Kasumi-1 (cell line): Measurements from ENCODE around the gene ICA1.
"Not testable (repeated sequence)": the region's sequence is repeated elsewhere in the genome, so short reads cannot be mapped to it uniquely, and the experiment has no call there.

Experiments used
- DNase-seq, 2 experiments: peaks; one replicate each; lab custom pipeline; 2025; lab: John Stamatoyannopoulos, UW

ICA1 gene

GRCh38 chr7:8261711-8262695, at the start of gene ICA1:
TSS of gene ICA1 (minus strand) at chr7:8262167. CDS start at chr7:8235926, 26,241 bp downstream.
- peak; percentile 7 to 9 for DNase-seq

- DNase-seq = no peak
These were observed 48.9 kb upstream of the ICA1 start for GRCh38 chr7:8310876-8311275.

GRCh38 chr7:8305625-8306388, 43.8 kb upstream of the ICA1 start:
- DNase-seq = no peak

- DNase-seq = no peak
These were observed 43.1 kb upstream of the ICA1 start for GRCh38 chr7:8305104-8305503.

- no peak for DNase-seq
These were observed 42.0 kb upstream of the ICA1 start for GRCh38 chr7:8303904-8304528.

- DNase-seq = not testable (repeated sequence)
These were observed 35.1 kb upstream of the ICA1 start for GRCh38 chr7:8297023-8297422.

- DNase-seq = no peak
These were observed 34.3 kb upstream of the ICA1 start for GRCh38 chr7:8296362-8296659.

GRCh38 chr7:8295638-8296361, 33.8 kb upstream of the ICA1 start:
- peak; percentile 60 to 70 for DNase-seq

- no peak for DNase-seq
These were observed 29.6 kb upstream of the ICA1 start for GRCh38 chr7:8291397-8292141.

GRCh38 chr7:8290645-8291308, 28.8 kb upstream of the ICA1 start:
- DNase-seq = no peak

- DNase-seq = no peak
These were observed 24.2 kb upstream of the ICA1 start for GRCh38 chr7:8286118-8286517.

GRCh38 chr7:8285155-8285554, 23.2 kb upstream of the ICA1 start:
- no peak for DNase-seq

- DNase-seq = no peak
These were observed 22.6 kb upstream of the ICA1 start for GRCh38 chr7:8284606-8285005.

GRCh38 chr7:8283968-8284367, 22.0 kb upstream of the ICA1 start:
- DNase-seq = no peak

GRCh38 chr7:8282871-8283270, 20.9 kb upstream of the ICA1 start:
- DNase-seq = no peak

GRCh38 chr7:8282162-8282561, 20.2 kb upstream of the ICA1 start:
- DNase-seq = no peak

GRCh38 chr7:8278183-8278582, 16.2 kb upstream of the ICA1 start:
- DNase-seq = no peak

GRCh38 chr7:8277394-8277982, 15.5 kb upstream of the ICA1 start:
- DNase-seq = peak; percentile 11 to 37

- DNase-seq = no peak
These were observed 12.6 kb upstream of the ICA1 start for GRCh38 chr7:8274589-8274988.

- DNase-seq = no peak
These were observed 10.0 kb upstream of the ICA1 start for GRCh38 chr7:8271960-8272359.
